COLO829 (cell line): Measurements from ENCODE around the gene ITIH4.

Experiments used
- DNase-seq: peaks from one replicate; pipeline ENCODE4 v3.0.0; 2012; ENCODE audit warnings: low spot score

The ITIH4 gene

GRCh38 chr3:52830535-52831258, at the start of gene ITIH4:
Gene ITIH4, minus strand, starts transcription at chr3:52830672. Its CDS starts 30 bp downstream, at chr3:52830642.
- DNase-seq, result no peak

GRCh38 chr3:52880047-52880446, 49.6 kb upstream of the ITIH4 start:
- no peak for DNase-seq

GRCh38 chr3:52879581-52879980, 49.1 kb upstream of the ITIH4 start:
- DNase-seq, result no peak

DNA sequence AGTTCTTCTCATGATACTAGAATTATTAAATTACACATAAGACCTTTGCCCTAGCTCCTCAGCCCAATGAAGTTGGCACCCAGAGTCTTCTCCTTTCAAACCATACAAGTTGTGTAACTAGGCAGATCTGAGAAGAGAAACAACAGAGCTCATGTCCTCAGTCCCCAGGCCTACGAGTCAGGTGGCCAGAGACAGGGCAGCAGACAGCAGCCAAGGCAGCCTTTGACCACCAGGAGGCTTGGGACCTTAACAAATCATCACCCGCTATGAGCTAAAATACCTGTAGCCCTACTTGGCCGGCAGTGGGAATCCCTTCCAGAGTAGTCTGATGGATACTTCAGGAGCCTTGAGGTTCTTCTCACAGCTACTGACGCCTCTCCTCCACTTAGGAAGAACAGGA, 48.6 kb upstream of the ITIH4 start:
- DNase-seq, result no peak

DNA sequence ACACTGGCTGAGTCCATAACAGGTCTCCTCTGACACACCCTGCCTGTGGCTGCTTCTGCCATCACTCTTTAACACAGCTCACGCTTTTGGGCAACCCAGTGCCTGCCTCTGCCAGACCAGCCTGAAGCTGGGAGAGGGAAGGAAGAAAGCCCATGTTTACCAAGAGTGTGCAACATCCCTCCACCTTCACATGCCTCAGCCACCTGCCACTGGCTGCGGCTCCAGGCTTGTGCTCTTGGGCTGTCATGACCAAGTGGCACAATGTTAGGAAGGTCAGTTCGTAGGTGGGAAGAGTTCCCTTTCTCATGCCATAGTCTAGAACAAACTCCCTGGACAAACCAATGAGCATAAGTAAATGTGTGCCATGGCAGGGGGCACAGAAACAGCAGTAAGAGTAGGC, 46.6 kb upstream of the ITIH4 start:
- no peak for DNase-seq

- DNase-seq, result no peak
Observed at GRCh38 chr3:52874864-52875587, 44.6 kb upstream of the ITIH4 start.

GRCh38 chr3:52874160-52874701, 43.8 kb upstream of the ITIH4 start:
- no peak for DNase-seq

GRCh38 chr3:52873433-52874159, 43.1 kb upstream of the ITIH4 start:
- peak; percentile 21 for DNase-seq

DNA sequence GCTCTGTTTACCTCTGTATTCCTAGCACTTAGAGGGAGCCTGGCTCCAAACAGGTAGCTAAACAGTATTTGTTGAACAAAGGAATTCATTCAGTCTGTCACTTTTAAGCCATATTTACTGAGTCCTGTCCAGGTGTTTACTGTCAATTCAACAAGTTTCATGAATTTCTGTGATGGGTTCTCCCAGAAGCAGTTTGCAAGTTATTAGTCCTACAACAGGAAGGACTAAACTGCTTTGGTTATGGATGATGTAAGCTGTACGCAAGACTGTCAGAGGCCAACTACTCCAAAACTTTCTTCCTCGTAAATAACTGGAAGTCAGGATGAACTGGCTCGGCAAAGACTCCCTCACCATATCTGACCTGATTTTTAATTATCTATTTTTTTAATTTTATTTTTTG, 41.8 kb upstream of the ITIH4 start:
- DNase-seq, result no peak

- DNase-seq, result no peak
Observed at GRCh38 chr3:52871761-52872160, 41.3 kb upstream of the ITIH4 start.

- DNase-seq, result no peak
Observed at GRCh38 chr3:52870471-52870870, 40.0 kb upstream of the ITIH4 start.

- no peak for DNase-seq
Observed at GRCh38 chr3:52866427-52866826, 36.0 kb upstream of the ITIH4 start.

GRCh38 chr3:52865994-52866393, 35.5 kb upstream of the ITIH4 start:
- DNase-seq, result no peak

GRCh38 chr3:52860424-52860768, 29.9 kb upstream of the ITIH4 start:
- DNase-seq, result no peak

GRCh38 chr3:52859686-52860423, 29.4 kb upstream of the ITIH4 start:
- no peak for DNase-seq

GRCh38 chr3:52857864-52858263, 27.4 kb upstream of the ITIH4 start:
- DNase-seq, result no peak

DNA sequence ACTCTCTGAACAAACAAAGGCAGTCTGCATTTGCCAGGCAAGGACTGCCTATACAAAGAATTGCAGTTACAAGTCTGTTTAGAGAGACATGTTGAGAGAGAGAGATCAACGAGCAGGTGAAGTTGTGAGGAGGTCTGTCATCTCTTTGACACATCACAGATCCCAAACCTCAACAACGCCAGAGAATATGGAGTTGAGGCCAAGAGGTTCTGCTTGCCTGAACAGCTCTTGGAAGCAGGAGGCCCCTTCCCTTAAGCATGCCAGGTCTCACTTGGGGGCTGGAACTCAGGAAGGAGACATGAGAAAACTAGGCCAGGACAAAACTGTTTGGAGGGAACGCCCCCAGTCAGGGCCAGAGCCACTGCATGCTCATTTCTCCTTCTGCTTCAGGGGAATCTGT, 26.7 kb upstream of the ITIH4 start:
- no peak for DNase-seq

DNA sequence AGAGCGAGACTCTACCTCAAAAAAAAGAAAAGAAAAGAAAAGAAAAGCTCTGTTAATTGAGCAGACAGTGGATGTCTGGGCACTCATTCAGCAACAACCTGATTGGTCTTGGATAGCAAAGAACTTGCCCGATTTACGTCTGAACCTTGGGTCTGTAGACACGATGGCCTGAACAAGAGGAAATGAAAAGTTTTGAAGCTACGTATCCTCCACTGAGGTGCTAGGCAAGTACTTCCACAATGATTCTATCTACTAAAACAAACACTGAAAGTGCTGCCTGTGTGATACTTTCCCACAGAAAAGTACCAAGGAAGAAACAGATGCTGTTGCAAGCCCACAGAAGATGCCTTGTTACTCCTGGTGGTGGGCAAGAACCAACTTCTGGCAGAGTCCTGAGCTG, 26.2 kb upstream of the ITIH4 start:
- DNase-seq, result no peak

DNA sequence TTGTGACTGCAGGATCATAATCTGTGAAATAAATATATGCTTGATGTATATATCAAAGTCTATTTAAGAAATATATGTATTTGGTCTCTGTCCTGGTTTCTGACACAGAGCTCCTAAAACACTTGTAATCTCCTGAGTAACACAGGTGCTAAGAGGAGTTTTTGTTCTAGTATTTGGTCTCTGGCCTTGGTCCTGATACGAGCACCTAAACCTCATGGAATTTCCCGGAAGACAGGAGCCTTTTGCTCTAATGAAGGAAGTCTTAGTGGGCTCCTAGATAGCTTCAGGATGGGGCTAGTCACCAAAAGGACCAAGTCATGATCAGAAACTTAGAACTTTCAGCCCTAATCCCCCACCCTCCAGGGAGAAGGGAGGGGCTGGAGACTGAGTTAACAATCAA, 23.5 kb upstream of the ITIH4 start:
- DNase-seq, result no peak

DNA sequence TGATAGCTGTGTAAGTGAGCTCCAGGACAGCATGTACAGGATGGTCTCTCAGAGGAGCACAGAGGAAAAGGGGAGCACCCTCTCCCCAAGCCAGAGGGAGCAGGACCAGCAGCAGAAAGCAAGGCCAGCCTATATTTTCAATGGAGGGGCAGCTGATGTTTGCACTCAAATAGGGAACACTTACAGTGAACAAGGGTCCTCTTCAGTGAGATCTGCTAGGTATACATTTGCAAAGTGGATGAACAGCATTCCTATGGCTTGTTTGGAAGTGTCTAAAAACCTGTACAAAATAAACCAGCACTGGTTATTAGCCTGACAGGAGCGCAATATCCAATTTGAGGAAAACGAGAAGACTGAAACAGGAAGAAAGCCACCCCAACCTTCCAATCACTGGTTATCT, 21.9 kb upstream of the ITIH4 start:
- DNase-seq, result no peak

DNA sequence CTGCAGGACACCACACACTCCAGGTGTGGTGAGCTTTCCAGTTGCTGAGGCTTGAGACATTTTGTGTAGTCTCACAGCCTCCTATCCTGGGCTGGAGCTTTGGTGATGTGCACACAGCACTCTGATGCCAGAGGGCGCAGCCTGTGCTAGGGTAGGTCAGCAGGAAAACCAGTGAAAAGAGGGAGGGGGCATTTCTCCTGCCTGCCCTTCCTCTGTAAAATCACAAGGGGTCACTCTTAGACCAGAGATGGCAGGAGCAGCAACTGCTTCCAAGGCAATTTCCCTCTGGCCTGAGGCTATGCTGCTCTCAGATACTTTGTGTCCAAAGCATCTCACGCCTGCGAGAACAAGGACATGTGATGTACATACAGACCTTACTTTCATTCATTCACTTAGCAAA, 20.9 kb upstream of the ITIH4 start:
- peak; percentile 75 for DNase-seq

GRCh38 chr3:52849656-52850055, 19.2 kb upstream of the ITIH4 start:
- no peak for DNase-seq
